ENCODE data around the gene EME1. TPM values are rescaled to one million over a fixed set of nuclear protein-coding genes. Genes with fewer than 3 reads are reported as not detected.

EME1 gene
- total and polyA plus RNA-seq, 2 donors (not counting 3 experiments of a cell fraction or from before 2014, with no cell fraction given) = 5.6 to 9.1 TPM

DNA sequence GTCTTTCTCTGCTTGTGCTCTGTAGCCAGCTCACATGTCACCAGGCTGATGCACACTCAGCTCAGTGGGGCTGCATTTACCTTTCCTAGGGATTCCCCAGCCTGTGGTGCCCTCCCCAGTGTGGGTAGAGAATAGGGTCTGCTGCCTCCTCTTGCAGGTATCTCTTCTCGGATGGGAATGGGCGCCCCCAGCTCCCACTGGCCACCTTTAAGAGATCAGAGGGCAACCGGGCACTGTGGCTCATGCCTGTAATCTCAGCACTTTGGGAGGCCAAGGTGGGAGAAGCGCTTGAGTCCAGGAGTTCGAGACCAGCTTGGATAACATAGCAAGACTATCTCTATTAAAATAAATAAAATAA is 23.8 kb upstream of the EME1 start:
- H3K4me1 ChIP-seq (ENCODE audit: control insufficient read depth, extremely low read depth, insufficient read depth, low read length) = peaks cover 28% of the 10 kb centered on the region
- H3K9me3 ChIP-seq (replicated peaks; ENCODE audit: control insufficient read depth, insufficient read depth, low read length) = no peaks in the 10 kb centered on the region
- H3K27ac ChIP-seq (ENCODE audit: insufficient read depth, low read depth, low read length) = no peak overlapping the region
- no peak overlapping the region for H3K9ac ChIP-seq (replicated peaks; ENCODE audit: extremely low read depth, insufficient read depth, low read length)
- CTCF ChIA-PET = interaction anchor here (1.1 to 4.9 kb wide), 3 partner anchors 9 to 51 kb away, joined by 3 to 24 read pairs (median 5); no protein-coding TSS in a partner anchor
- no peaks in the 10 kb centered on the region for H3K9me1 ChIP-seq (replicated peaks; ENCODE audit: control insufficient read depth, extremely low read depth, insufficient read depth, low read length)
- TF ChIP-seq EZH2 (IDR thresholded peaks at IDR 0.05; ENCODE audit: borderline replicate concordance, low read depth, low read length, severe bottlenecking) (no peak), FOS (IDR thresholded peaks at IDR 0.05; ENCODE audit: borderline replicate concordance, insufficient read depth, low read length) (no peak), GATA2 (IDR thresholded peaks at IDR 0.05; ENCODE audit: insufficient read depth, insufficient read length, low read depth, low read length) (no peak), POLR2AphosphoS5 (IDR thresholded peaks at IDR 0.05; ENCODE audit: insufficient read depth, low read depth, low read length) (no peak), JUN (IDR thresholded peaks at IDR 0.05; ENCODE audit: borderline replicate concordance, insufficient read depth, insufficient read length, low read depth) (no peak), POLR2A (IDR thresholded peaks at IDR 0.05; ENCODE audit: low read depth, low read length) (no peak), MYC (IDR thresholded peaks at IDR 0.05; ENCODE audit: low read depth, low read length) (no peak)
- TF ChIP-seq, protein P1, sequence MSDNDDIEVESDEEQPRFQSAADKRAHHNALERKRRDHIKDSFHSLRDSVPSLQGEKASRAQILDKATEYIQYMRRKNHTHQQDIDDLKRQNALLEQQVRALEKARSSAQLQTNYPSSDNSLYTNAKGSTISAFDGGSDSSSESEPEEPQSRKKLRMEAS (IDR thresholded peaks at IDR 0.05; ENCODE audit: insufficient read depth, insufficient read length) = no peak
- TF ChIP-seq, protein P2, sequence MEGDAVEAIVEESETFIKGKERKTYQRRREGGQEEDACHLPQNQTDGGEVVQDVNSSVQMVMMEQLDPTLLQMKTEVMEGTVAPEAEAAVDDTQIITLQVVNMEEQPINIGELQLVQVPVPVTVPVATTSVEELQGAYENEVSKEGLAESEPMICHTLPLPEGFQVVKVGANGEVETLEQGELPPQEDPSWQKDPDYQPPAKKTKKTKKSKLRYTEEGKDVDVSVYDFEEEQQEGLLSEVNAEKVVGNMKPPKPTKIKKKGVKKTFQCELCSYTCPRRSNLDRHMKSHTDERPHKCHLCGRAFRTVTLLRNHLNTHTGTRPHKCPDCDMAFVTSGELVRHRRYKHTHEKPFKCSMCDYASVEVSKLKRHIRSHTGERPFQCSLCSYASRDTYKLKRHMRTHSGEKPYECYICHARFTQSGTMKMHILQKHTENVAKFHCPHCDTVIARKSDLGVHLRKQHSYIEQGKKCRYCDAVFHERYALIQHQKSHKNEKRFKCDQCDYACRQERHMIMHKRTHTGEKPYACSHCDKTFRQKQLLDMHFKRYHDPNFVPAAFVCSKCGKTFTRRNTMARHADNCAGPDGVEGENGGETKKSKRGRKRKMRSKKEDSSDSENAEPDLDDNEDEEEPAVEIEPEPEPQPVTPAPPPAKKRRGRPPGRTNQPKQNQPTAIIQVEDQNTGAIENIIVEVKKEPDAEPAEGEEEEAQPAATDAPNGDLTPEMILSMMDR (IDR thresholded peaks at IDR 0.05; ENCODE audit: extremely low read depth in 1 of 2, insufficient read depth in 1 of 2, low read depth in 1 of 2, low read length in 2 of 2) = no peak
- no peak for DNase-seq (ENCODE audit: low read depth, low spot score)
- H2AFZ ChIP-seq (ENCODE audit: low read depth, low read length) = no peak overlapping the region
- intact Hi-C loops (cut with micrococcal nuclease) = no loop called here
- H3K4me2 ChIP-seq (ENCODE audit: insufficient read depth, low read length) = no peak overlapping the region
- POLR2A ChIA-PET = no interaction called here
- dilution Hi-C loops (cut with MboI; ENCODE audit: extremely low pct_ligation_motif_present, low sequenced_read_pairs) = no loop called here
- H4K20me1 ChIP-seq (replicated peaks; ENCODE audit: control insufficient read depth, extremely low read depth, insufficient read depth, low read length) = no peaks in the 10 kb centered on the region
- peaks cover 14% of the 10 kb centered on the region for H3K79me2 ChIP-seq (ENCODE audit: control insufficient read depth, insufficient read depth, low read length)
- H3K27me3 ChIP-seq (ENCODE audit: control insufficient read depth in 2 of 2, insufficient read depth in 2 of 2, low read length in 2 of 2) = peaks cover 0 to 5% of the 10 kb centered on the region in 2 experiments
- no TSS peak for BruUV-seq (replicated peaks)
- FAIRE-seq = no peak
- no peak overlapping the region for H3K4me3 ChIP-seq (replicated peaks in 1 of 3; ENCODE audit: insufficient read depth in 1 of 3, low read depth in 1 of 3, low read length in 3 of 3)
- peaks cover 0 to 5% of the 10 kb centered on the region in 2 experiments for H3K36me3 ChIP-seq (ENCODE audit: control insufficient read depth in 2 of 2, extremely low read depth in 1 of 2, insufficient read depth in 2 of 2, low read length in 2 of 2)
